Measurements from ENCODE around the gene ZER1.

GRCh38 chr9:128687453-128687852 is 84.3 kb downstream of the ZER1 start:
- TF ChIP-seq YY1 (IDR thresholded peaks at IDR 0.05; ENCODE audit: insufficient read depth, insufficient read length) (no peak), SUZ12 (IDR thresholded peaks at IDR 0.05; ENCODE audit: extremely low read depth, insufficient read depth, insufficient read length) (no peak), ZNF274 (IDR thresholded peaks at IDR 0.05; ENCODE audit: low read depth, low read length) (no peak)

All from NT2/D1 (cell line).